HCT116 (cell line): ENCODE measurements around the gene ENKD1. TPM values are rescaled to one million over a fixed set of nuclear protein-coding genes. Genes with fewer than 3 reads are reported as not detected.

Experiments used
- ATAC-seq: fragments of 200-7000 bp; cut with Tn5 transposase; 2 replicates; pipeline ENCODE4 v1.9.1; 2020; ENCODE audit warnings: mild to moderate bottlenecking, moderate library complexity
- BruUV-seq: library from RNA; stranded (reverse); fragments of 400-500 nt; replicated peaks from 2 replicates; lab custom pipeline; 2021; lab: Mats Ljungman, UMichigan
- CTCF ChIA-PET: fragments of 300-600 bp; sonication (Branson Sonifier 250); formaldehyde crosslinking; loops from one replicate; lab custom pipeline; 2021; ENCODE audit warnings: antibody characterized with exemption; lab: Charles Lee
- POLR2A ChIA-PET: fragments of 300-600, 350-600 bp; sonication (Branson Sonifier 250); formaldehyde crosslinking; loops from one replicate; lab custom pipeline; 2021; ENCODE audit warnings: antibody characterized with exemption; lab: Charles Lee
- RAD21 ChIA-PET, 2 experiments: fragments of 300-600 bp; sonication (Branson Sonifier 250); formaldehyde crosslinking; loops; one replicate each; lab custom pipeline; 2023; ENCODE audit warnings: low total read pairs in 2 of 2; ENCODE audit not compliant: uncharacterized antibody in 2 of 2, unreplicated experiment in 2 of 2, low non-redundant PET in 1 of 2; lab: Charles Lee
- DNase-seq: peaks from one replicate; pipeline ENCODE4 v3.0.0-alpha.2; 2010; ENCODE audit warnings: low read depth, low spot score
- H2AFZ ChIP-seq: fragments of 200-600 bp; shearing (Covaris generic), sonication (generic); 2 replicates; pipeline ENCODE4 v1.6.1; 2017; ENCODE audit warnings: low read depth, mixed run types, mixed read lengths, antibody characterized with exemption, low read length; ENCODE audit not compliant: poor library complexity, severe bottlenecking
- H3K27ac ChIP-seq: 2 replicates; pipeline ENCODE4 v1.5.1; 2012; ENCODE audit warnings: low read depth, low read length
- H3K27me3 ChIP-seq: fragments of 200-600 bp; sonication (generic); 2 replicates; pipeline ENCODE4 v1.6.1; 2016; ENCODE audit warnings: mixed run types, low read length, mixed read lengths; ENCODE audit not compliant: insufficient read depth
- H3K36me3 ChIP-seq, 2 experiments: fragments of 200-500 bp in 1 of 2; fragments of 200-600 bp in 1 of 2; sonication (Bioruptor generic) in 1 of 2; sonication (generic) in 1 of 2; 2 replicates each; pipeline versions ENCODE4 v1.5.1 to v1.6.1; 2014 to 2016; ENCODE audit warnings: low read length in 2 of 2, inconsistent platforms in 1 of 2, mixed read lengths in 1 of 2, mixed run types in 1 of 2; ENCODE audit not compliant: insufficient read depth in 2 of 2, control insufficient read depth in 1 of 2
- H3K4me1 ChIP-seq, 2 experiments: fragments of 200-600 bp in 1 of 2; sonication (generic) in 1 of 2; 2 replicates each; pipeline versions ENCODE4 v1.5.1 to v1.6.1; 2012 to 2017; ENCODE audit warnings: low read length in 2 of 2, inconsistent platforms in 1 of 2, mild to moderate bottlenecking in 1 of 2, mixed read lengths in 1 of 2, mixed run types in 1 of 2, moderate library complexity in 1 of 2; ENCODE audit not compliant: insufficient read depth in 2 of 2, control insufficient read depth in 1 of 2
- H3K4me2 ChIP-seq: fragments of 200-600 bp; sonication (generic); 2 replicates; pipeline ENCODE4 v1.6.1; 2017; ENCODE audit warnings: mixed run types, low read length, mixed read lengths
- H3K4me3 ChIP-seq, 2 experiments: fragments of 200-600 bp in 1 of 2; sonication (generic) in 1 of 2; replicated peaks in 1 of 2; 2 replicates each; pipeline ENCODE4 v1.5.1; 2011 to 2016; ENCODE audit warnings: low read length in 2 of 2, control low read depth in 1 of 2, low read depth in 1 of 2, mild to moderate bottlenecking in 1 of 2, mixed read lengths in 1 of 2, mixed run types in 1 of 2
- H3K79me2 ChIP-seq: fragments of 200-600 bp; sonication (generic); 2 replicates; pipeline ENCODE4 v1.6.1; 2017; ENCODE audit warnings: mild to moderate bottlenecking, mixed run types, low read length, moderate library complexity, mixed read lengths; ENCODE audit not compliant: insufficient read depth
- H3K9ac ChIP-seq: fragments of 200-600 bp; sonication (generic); 2 replicates; pipeline ENCODE4 v1.6.1; 2016; ENCODE audit warnings: low read length, mixed read lengths
- H3K9me2 ChIP-seq: fragments of 200-600 bp; sonication (generic), shearing (Covaris generic); 2 replicates; pipeline ENCODE4 v1.6.1; 2017; ENCODE audit warnings: mixed run types, mild to moderate bottlenecking, moderate library complexity; ENCODE audit not compliant: insufficient read depth
- H3K9me3 ChIP-seq, 2 experiments: fragments of 200-500 bp in 1 of 2; fragments of 200-600 bp in 1 of 2; sonication (Bioruptor generic) in 1 of 2; sonication (generic) in 1 of 2; 2 replicates each; pipeline ENCODE4 v1.6.1; 2014 to 2017; ENCODE audit warnings: low read length in 2 of 2, mixed read lengths in 2 of 2, inconsistent platforms in 1 of 2, low read depth in 1 of 2, mild to moderate bottlenecking in 1 of 2, mixed run types in 1 of 2, moderate library complexity in 1 of 2; ENCODE audit not compliant: control insufficient read depth in 1 of 2, insufficient read depth in 1 of 2
- H4K20me1 ChIP-seq: fragments of 200-600 bp; sonication (generic), shearing (Covaris generic); 2 replicates; pipeline ENCODE4 v1.6.1; 2017; ENCODE audit warnings: mixed run types, mild to moderate bottlenecking, moderate library complexity; ENCODE audit not compliant: insufficient read depth
- EZH2 ChIP-seq: fragments of 200-600 bp; sonication (generic); IDR thresholded peaks from 2 replicates; pipeline ENCODE4 v1.6.1; 2017; ENCODE audit warnings: antibody characterized with exemption, mixed run types
- FOSL1 ChIP-seq: IDR thresholded peaks from 2 replicates; pipeline ENCODE4 v1.6.1; 2012; ENCODE audit warnings: low read depth
- POLR2A ChIP-seq: IDR thresholded peaks from 2 replicates; pipeline ENCODE4 v1.7.0; 2011; ENCODE audit warnings: borderline replicate concordance; ENCODE audit not compliant: insufficient read depth, insufficient read length; ENCODE audit errors: extremely low read depth
- POLR2AphosphoS5 ChIP-seq: IDR thresholded peaks from 2 replicates; pipeline ENCODE4 v1.6.1; 2011; ENCODE audit warnings: mild to moderate bottlenecking, low read depth, low read length, moderate library complexity
- ZFX ChIP-seq: fragments of 450-650 bp; IDR thresholded peaks from 2 replicates; pipeline ENCODE4 v1.6.1; 2017
- intact Hi-C: fragments of 100-400 bp; cut with micrococcal nuclease; formaldehyde crosslinking; loops from 2 replicates; pipeline ENCODE4 v1.10.0; 2022
- total RNA-seq: library from RNA; stranded (reverse); gene quantifications from one replicate; pipeline ENCODE4 v1.2.1, GENCODE V29; 2021; ENCODE audit not compliant: unreplicated experiment

Gene ENKD1
- total RNA-seq, 1 experiment from 2014 or later, result 16.8 TPM

DNA sequence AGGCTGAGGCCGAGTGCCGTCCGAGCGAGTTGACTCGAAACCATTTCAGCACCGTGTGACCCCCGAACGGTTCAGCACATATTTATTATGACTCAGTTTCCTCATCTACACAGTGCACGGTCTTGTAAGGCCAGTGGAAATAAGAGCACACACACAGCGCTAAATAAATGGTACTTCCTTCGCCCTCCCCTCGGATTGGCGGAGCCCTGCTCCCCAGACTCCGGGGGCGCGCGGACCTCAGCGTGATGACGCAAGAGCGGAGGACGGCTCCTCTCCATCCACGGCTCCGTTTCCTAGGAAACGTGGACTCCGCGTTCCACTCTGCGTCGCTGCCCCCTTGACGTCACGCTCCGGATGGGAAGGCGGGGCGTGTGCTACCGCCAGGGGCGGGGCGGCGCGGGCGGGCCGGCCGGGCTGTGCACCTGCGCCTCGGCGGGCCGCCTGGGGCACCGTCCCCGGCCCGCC lies 6.0 kb downstream of the ENKD1 start, which contains the start of gene PARD6A:
Gene PARD6A, plus strand, starts transcription at position 397 of the 465 bp plus-strand sequence. CDS start 79 bp downstream, outside the sequence.
- Histone ChIP-seq H3K9ac (peak within 1 kb of the TSS; percentile 78), H3K4me3 (peak within 1 kb of the TSS; percentile 87 to 90), H3K79me2 (peaks cover 20% of the 10 kb centered on the region; the same call in 1 of the 2 replicates), H3K4me2 (peak within 1 kb of the TSS; percentile 94), H3K36me3 (peaks cover 0 to 6% of the 10 kb centered on the region in 2 experiments; a peak in 1 of 4 replicates), H3K9me2 (no peaks in the 10 kb centered on the region), H2AFZ (no peak within 1 kb of the TSS), H3K9me3 (no peaks in the 10 kb centered on the region), H4K20me1 (no peaks in the 10 kb centered on the region), H3K4me1 (peaks cover 6 to 30% of the 10 kb centered on the region in 2 experiments; a peak in 3 of 4 replicates), H3K27me3 (no peaks in the 10 kb centered on the region), H3K27ac (peak within 1 kb of the TSS; percentile 87)
- ATAC-seq, result peak; percentile 82
- intact Hi-C loops, result loop anchor here (10.0 kb wide), 1 partner anchor 706 kb away; no protein-coding TSS in a partner anchor
- ChIA-PET CTCF (interaction anchor here (0.6 to 1.5 kb wide), 8 partner anchors 12 to 603 kb away, joined by 3 to 23 read pairs (median 4); partner anchors contain the start of gene SLC7A6), POLR2A (interaction anchor here (0.8 to 1.0 kb wide), 5 partner anchors 13 to 184 kb away, joined by 3 to 5 read pairs (median 3); partner anchors contain the start of gene CTCF), RAD21 (interaction anchor here in 1 of 2 experiments (0.6 kb wide), 1 partner anchor 127 kb away, joined by 3 read pairs; no protein-coding TSS in a partner anchor)
- BruUV-seq, result no TSS peak
- peak; percentile 94 for DNase-seq
- no peak for TF ChIP-seq EZH2
- peak; percentile 44 for TF ChIP-seq POLR2A
- TF ChIP-seq, all 23 proteins: peak for 1

DNA sequence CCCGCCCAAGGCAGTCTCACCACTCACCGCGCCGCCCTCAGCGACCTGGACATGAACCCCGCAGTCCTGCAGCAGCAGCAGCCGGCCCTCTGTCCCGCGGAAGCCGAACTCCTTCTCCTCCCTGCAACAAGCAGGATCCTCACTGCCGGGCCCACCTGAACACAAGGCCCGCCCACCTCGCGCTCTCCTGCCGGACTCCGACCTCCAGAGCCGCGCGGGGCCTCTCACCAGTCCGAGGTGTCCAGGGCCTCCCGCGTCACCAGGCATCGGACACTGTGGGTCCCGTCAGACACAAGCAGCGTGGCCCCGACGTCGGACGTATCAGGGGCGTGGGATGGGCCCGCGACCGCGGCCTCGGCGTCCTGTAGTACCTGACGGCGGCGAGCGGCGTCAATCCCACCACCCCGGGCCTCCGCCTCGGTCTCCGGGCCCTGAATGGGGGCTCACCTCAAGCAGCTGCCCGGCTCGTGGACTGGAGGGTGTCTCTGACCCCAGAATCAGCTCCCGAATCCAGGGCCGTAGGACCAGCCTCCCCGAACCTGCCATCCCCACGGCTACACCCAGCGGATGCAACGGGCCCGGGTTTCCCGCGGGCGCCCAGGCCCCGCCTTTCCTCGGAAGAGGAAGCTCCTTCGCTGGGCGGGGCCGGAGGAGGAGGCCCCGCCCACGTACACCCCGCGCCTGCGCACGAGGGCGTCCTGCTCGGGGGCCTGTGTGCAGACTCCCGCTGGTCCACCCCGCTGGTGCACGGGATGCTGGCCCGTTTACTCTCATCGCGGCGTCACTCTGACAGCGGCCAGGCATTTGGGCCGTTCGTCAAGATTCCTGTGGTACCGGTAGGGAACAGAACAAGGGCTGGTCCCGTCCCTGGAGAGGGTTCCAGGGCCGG lies 6.6 kb downstream of the ENKD1 start, which contains the start of gene ACD:
Gene ACD, minus strand, starts transcription at position 586 of the 889 bp plus-strand sequence. Its CDS starts 40 bp downstream, at position 546.
- H4K20me1 ChIP-seq, result no peaks in the 10 kb centered on the region
- no peak within 1 kb of the TSS for H2AFZ ChIP-seq
- peak within 1 kb of the TSS; percentile 87 for H3K27ac ChIP-seq
- peak; percentile 79 for DNase-seq
- ATAC-seq, result peak; percentile 70
- TF ChIP-seq POLR2A, result peak; percentile 85
- peak; percentile 85 for TF ChIP-seq POLR2AphosphoS5
- TF ChIP-seq ZFX, result peak; percentile 93
- TF ChIP-seq FOSL1, result no peak
- BruUV-seq, result TSS peak; percentile 77
- ChIA-PET RAD21 (interaction anchor here in 1 of 2 experiments (0.6 kb wide), 1 partner anchor 126 kb away, joined by 3 read pairs; no protein-coding TSS in a partner anchor), CTCF (interaction anchor here (0.6 to 1.5 kb wide), 8 partner anchors 12 to 604 kb away, joined by 3 to 23 read pairs (median 4); partner anchors contain the start of gene SLC7A6), POLR2A (interaction anchor here (0.8 to 1.0 kb wide), 5 partner anchors 12 to 185 kb away, joined by 3 to 5 read pairs (median 3); partner anchors contain the start of gene CTCF)
- H3K79me2 ChIP-seq, result peaks cover 19% of the 10 kb centered on the region; the same call in 1 of the 2 replicates
- peaks cover 3 to 27% of the 10 kb centered on the region in 2 experiments; a peak in 3 of 4 replicates for H3K4me1 ChIP-seq
- intact Hi-C loops, result loop anchor here (10.0 kb wide), 1 partner anchor 705 kb away; no protein-coding TSS in a partner anchor
- no peaks in the 10 kb centered on the region for H3K27me3 ChIP-seq
- peaks cover 0 to 6% of the 10 kb centered on the region in 2 experiments; a peak in 1 of 4 replicates for H3K36me3 ChIP-seq
- peak within 1 kb of the TSS; percentile 87 to 90 for H3K4me3 ChIP-seq
- no peaks in the 10 kb centered on the region for H3K9me3 ChIP-seq
- H3K9me2 ChIP-seq, result no peaks in the 10 kb centered on the region
- H3K9ac ChIP-seq, result peak within 1 kb of the TSS; percentile 78
- peak within 1 kb of the TSS; percentile 94 for H3K4me2 ChIP-seq
